GM18867 (cell line): ENCODE results near the gene TM4SF1.

Experiments
- ATAC-seq: cut with Tn5 transposase; IDR thresholded peaks from one replicate; pipeline ENCODE4 v1.9.1; 2021; ENCODE audit warnings: mild to moderate bottlenecking, moderate library complexity; ENCODE audit not compliant: unreplicated experiment

TM4SF1 gene

GRCh38 chr3:149375501-149376196 is 1.8 kb downstream of the TM4SF1 start:
- ATAC-seq, result no peak

GRCh38 chr3:149374793-149375500 is 2.5 kb downstream of the TM4SF1 start:
- no peak for ATAC-seq

GRCh38 chr3:149374391-149374790 is 3.1 kb downstream of the TM4SF1 start:
- ATAC-seq, result no peak

- ATAC-seq, result no peak
Measured at GRCh38 chr3:149373235-149374125, 4.0 kb downstream of the TM4SF1 start.

- no peak for ATAC-seq
Measured at GRCh38 chr3:149371723-149372114, 5.7 kb downstream of the TM4SF1 start.

GRCh38 chr3:149371001-149371722 is 6.3 kb downstream of the TM4SF1 start:
- ATAC-seq, result no peak

- no peak for ATAC-seq
Measured at GRCh38 chr3:149369991-149370866, 7.2 kb downstream of the TM4SF1 start.

- no peak for ATAC-seq
Measured at GRCh38 chr3:149368674-149369497, 8.6 kb downstream of the TM4SF1 start.

- ATAC-seq, result no peak
Measured at GRCh38 chr3:149368201-149368673, 9.2 kb downstream of the TM4SF1 start.

- no peak for ATAC-seq
Measured at GRCh38 chr3:149366941-149367840, 10.3 kb downstream of the TM4SF1 start.

- no peak for ATAC-seq
Measured at GRCh38 chr3:149366031-149366430, 11.4 kb downstream of the TM4SF1 start.

GRCh38 chr3:149364624-149365023 is 12.8 kb downstream of the TM4SF1 start:
- no peak for ATAC-seq

- ATAC-seq, result no peak
Measured at GRCh38 chr3:149363053-149363452, 14.4 kb downstream of the TM4SF1 start.

- no peak for ATAC-seq
Measured at GRCh38 chr3:149362366-149362765, 15.1 kb downstream of the TM4SF1 start.

GRCh38 chr3:149356630-149357029 is 20.8 kb downstream of the TM4SF1 start:
- no peak for ATAC-seq

- ATAC-seq, result no peak
Measured at GRCh38 chr3:149356044-149356592, 21.3 kb downstream of the TM4SF1 start.

GRCh38 chr3:149353581-149354184 is 23.8 kb downstream of the TM4SF1 start:
- no peak for ATAC-seq
